HG03469 (cell line): ENCODE measurements around the gene PEX10.
A peak's percentile ranks its signal among the peaks of the same experiment; 100 is the strongest.
"Not testable (repeated sequence)": the region's sequence is repeated elsewhere in the genome, so short reads cannot be mapped to it uniquely, and the experiment has no call there.

Source experiments
- ATAC-seq: cut with Tn5 transposase; IDR thresholded peaks from one replicate; pipeline ENCODE4 v1.9.1; 2021; ENCODE audit warnings: mild to moderate bottlenecking, moderate library complexity, moderate number of reproducible peaks; ENCODE audit not compliant: unreplicated experiment

Gene PEX10

GRCh38 chr1:2412395-2412772, at the start of gene PEX10:
PEX10 (minus strand) TSS chr1:2412564; CDS start chr1:2412502, 62 bp downstream.
- ATAC-seq: peak; percentile 63

GRCh38 chr1:2460996-2461751, 48.8 kb upstream of the PEX10 start:
- ATAC-seq: no peak

DNA sequence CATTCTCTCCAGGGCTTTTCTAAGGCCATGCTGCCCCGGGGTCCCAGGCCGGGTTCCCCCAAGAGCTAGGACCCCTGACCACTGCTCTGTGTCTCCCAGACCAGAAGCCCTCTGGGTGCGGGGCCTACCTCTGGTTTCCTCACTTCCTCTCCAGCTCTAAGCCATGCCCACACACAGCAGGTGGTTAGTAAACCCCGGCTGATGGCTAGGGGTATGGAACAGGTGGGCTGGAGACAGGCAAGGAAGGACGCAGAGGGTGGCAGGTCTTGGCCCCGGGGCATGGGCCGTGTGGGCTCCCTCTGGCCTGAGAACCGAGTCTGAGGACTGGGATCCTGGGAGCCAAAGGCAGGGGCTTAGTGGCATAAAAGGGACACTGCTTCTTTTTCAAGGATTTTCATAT, 47.8 kb upstream of the PEX10 start:
- ATAC-seq: no peak

- no peak for ATAC-seq
Observed at GRCh38 chr1:2459757-2460156, 47.4 kb upstream of the PEX10 start.

GRCh38 chr1:2459102-2459753, 46.9 kb upstream of the PEX10 start:
- ATAC-seq: not testable (repeated sequence)

DNA sequence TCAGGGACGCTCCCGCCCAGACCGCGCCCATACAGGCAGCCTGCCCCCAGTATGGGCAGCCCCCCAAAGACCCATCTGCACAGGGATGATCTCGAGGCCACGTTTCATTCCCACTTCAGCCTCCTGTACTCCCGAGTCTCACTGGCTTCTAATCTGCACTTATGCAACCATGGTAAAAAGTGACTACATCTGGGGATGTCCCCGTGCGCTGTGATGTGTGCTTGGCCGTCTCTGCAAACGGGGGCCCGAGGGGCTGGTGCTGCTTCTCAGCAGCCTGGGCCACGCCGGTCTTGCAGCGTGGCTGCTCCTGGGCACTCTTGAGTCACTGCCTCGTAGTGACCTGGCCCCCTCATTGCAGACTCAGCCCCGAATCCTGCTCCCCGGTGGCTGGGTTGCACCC, 46.3 kb upstream of the PEX10 start:
- no peak for ATAC-seq

- no peak for ATAC-seq
Observed at GRCh38 chr1:2457444-2457843, 45.1 kb upstream of the PEX10 start.

- ATAC-seq: no peak
Observed at GRCh38 chr1:2455757-2456156, 43.4 kb upstream of the PEX10 start.

- ATAC-seq: no peak
Observed at GRCh38 chr1:2454227-2454626, 41.9 kb upstream of the PEX10 start.

DNA sequence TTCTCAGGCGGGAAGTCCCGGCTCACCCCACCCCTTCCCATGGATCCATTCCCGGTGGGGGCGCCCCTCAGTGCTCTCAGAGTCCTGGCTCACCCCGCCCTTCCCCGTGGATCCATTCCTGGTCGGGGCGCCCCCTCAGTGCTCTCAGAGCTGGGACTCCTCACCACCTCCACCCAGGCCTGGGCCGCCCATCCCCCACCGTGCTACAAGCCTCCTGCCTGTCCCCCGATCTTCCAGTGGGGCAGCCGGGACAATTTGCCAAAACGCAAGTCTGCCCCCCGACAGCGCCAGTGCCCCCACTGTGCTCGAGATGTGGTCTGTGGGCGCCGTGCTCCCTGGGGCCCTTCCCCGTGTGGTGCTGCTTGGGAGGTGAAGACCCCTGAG, 40.6 kb upstream of the PEX10 start:
- ATAC-seq: no peak

DNA sequence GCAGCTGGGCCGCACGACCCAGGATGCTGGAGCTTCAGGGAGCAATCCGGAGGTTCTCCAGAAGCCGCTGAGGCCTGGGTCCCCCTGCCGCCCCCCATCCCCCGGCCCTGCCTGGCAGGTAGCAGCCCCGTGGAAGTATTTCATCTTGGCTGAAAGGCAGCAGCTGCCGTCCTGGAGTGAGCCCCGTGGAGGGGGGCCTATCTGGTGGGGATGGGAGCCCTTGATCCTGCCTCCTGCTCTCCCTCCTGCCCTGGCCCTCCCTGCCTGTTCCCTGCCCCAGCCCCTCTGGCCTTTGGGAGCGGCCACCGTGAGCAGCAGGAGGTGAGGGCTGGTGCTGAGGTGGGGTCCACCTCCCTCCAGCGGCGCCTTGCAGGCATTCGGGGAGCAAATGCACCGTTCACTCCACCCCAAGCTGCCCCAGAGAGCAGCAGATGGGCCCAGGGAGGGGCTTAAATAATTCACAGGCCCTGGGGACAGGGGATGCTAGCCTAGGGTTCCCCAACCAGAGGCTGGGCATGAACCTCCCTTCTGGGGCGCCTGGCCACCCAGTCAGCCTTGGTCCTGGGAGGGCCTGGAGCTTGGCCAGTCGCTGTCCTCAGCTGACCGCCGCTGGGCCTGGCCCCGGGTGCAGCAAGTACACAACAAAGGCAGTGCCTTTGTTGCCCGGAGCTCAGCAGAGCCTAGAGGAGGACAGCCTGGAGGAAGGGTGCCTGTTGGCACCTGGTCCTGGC, 40.0 kb upstream of the PEX10 start:
- no peak for ATAC-seq

GRCh38 chr1:2451741-2452140, 39.4 kb upstream of the PEX10 start:
- ATAC-seq: no peak

- no peak for ATAC-seq
Observed at GRCh38 chr1:2449636-2450454, 37.5 kb upstream of the PEX10 start.

- ATAC-seq: no peak
Observed at GRCh38 chr1:2448098-2448445, 35.7 kb upstream of the PEX10 start.

DNA sequence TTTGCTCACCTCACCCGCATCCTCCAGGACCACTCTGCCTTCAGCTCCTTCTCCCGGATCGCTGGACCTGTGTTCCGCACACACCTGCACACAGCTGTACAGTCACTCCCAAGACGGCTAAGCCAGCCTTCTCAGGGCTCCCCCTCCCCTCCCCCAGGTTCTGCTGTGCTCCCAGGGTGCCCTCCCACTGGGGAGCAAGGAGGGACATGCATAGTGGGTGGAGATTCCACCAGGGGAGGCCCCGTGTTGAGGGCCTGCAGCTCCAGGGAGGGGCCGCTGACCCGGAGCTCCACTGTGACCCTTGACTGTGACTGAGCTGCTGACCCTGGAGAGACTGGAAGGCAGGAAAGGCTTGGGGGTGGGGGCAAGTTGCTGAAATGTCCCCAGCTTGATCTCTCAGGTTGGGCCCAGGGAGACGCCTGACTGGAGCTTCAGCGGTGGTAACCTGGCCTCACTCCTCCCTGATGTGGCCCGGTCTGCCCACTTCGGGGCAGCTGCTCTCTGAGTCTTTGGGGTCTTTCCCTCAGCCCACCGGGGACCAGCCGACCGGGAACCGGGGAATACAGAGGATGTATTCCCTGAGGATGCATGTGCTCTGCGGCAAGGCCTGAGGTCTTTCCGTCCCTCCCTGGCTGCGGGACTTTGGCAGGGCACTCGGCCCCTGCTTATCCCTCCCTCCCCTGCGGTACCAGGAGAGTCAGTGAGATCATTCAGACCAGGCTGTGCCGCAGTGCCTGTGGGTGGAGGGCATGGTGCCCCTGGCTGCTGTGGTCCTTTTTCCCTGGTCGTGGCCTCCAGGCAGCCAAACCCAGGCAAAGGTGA, 35.1 kb upstream of the PEX10 start:
- no peak for ATAC-seq

DNA sequence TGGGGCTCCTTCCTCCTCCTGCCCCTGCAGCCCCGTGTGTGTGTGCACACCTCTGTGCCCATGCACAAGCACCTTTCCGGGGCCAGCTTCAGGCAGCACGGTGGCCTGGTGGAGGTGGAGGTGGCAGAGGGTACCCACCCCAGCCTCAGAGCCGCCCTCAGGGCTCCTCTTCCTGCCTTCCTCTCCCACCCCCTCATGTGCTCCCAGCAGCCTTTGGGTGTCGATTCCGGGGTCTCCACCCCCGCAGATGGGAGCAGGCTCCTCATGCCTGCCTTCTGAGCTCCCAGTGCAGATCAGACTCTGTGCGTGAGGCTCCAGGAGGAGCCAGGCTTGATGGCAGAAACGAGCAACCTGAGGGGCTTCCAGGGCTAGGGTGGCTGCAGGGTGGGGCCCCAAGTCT, 34.5 kb upstream of the PEX10 start:
- no peak for ATAC-seq

- no peak for ATAC-seq
Observed at GRCh38 chr1:2446394-2446793, 34.0 kb upstream of the PEX10 start.

DNA sequence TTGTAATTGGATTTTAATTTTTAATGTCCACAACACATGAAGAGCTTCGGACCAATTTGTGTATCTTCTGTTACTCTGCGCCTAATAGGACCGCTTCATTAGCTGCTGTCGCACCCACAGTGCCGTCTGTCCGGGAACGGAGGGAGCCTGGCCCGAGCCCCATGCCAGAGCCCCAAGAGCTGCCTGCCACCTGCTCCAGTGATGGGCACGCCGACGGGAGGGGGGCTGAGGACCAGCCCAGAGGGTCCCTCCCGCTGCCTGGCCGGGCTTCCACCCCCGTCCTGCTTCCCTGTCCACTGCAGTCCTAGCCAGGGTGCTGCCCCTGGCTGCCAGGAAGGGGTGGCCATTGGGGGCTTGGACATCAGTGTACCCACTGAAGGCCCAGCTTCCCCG, 33.5 kb upstream of the PEX10 start:
- ATAC-seq: no peak

DNA sequence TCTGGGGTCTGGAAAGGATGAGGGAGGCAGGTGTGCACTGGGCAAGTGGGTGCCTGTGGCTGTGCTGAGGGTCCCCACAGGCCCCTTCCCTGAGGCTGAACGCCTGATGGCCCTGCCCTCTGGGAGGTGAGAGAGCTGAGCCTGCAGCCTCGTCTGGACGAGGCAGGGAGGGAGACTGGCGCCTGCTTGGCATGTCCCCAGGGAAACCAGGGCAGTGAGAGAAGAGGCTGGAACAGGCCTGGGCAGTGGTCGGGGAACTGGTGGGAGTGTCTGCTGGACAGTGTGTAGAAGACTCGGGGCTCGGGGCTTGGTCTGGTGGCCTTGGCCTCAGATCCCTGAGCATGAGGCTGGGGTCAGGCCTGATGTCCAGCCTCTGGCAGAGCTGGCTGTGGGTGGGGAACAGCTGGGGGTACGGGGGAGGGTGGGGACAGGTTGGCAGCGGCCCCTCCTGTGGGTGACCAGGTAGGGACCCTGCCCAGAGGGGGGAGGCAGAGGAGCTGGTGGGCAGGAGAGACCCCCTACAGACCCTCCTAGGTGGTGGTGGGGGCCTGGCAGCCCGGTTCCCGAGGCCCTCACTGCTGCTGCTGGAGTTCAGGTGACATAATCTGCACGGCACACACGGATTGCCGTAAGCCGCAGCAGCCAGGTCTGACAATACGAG, 32.9 kb upstream of the PEX10 start:
- ATAC-seq: no peak

DNA sequence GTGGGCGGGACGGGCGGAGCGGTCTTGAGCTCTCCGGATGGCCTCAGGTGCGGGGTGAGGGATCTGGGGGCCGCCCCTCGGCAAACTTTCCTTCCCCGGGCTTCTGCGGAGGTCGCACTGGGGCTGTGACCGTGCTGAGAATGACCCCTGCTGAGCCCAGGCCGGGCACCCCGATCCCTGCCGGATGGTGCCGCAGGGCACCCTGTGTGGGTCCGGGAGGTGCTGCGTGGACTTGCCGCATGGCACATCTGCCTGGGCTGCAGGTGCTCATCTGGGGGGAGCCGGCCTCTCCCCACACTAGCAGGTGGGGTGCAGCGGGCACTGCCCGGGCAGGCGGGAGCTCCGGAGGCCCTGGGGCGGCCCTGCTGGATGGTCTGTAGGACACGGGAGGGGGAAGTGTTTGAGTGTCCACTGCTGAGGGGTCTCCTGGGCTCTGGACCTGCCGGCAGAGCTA, 31.8 kb upstream of the PEX10 start:
- no peak for ATAC-seq
